HG03135 (cell line): ENCODE results near the gene TACC2.
"Not testable (repeated sequence)": the region's sequence is repeated elsewhere in the genome, so short reads cannot be mapped to it uniquely, and the experiment has no call there.

ENCODE experiments used
- ATAC-seq: cut with Tn5 transposase; IDR thresholded peaks from one replicate; pipeline ENCODE4 v1.9.1; 2021; ENCODE audit warnings: mild to moderate bottlenecking, moderate library complexity; ENCODE audit not compliant: unreplicated experiment

The TACC2 gene

DNA sequence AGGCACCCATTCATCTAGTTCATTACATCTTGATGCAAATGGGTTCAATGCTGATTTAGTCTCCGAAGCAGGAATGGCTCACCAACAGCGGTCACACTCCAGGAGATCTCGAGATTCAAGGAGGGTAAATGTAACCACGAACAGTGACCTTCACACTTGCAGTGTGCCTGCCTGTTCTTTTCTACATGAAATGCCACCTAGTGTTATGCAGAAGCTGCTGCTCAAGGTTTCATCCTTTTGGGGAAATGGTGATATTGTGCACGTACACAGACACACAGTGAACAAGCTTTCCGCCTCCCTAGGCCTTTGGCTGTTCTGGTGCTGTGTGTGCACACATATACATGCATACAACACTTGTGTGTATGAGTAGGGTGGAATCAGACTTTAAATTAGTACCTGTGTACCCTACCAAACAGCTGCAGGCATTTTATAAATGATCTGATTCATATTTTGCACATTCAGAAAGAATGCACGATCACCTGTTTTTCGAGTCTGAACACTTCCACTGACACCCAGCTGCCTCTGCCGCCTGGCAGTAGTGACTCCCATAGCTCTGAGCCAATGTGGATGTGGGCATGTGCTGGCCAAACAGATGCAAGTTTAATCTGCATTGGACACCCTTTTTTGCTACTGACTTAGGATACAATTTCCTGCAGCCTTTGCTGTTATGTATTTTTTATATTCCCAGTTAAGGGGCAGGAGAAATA is 100.5 kb downstream of the TACC2 start:
- no peak for ATAC-seq

GRCh38 chr10:122091722-122092121 is 102.8 kb downstream of the TACC2 start:
- no peak for ATAC-seq

DNA sequence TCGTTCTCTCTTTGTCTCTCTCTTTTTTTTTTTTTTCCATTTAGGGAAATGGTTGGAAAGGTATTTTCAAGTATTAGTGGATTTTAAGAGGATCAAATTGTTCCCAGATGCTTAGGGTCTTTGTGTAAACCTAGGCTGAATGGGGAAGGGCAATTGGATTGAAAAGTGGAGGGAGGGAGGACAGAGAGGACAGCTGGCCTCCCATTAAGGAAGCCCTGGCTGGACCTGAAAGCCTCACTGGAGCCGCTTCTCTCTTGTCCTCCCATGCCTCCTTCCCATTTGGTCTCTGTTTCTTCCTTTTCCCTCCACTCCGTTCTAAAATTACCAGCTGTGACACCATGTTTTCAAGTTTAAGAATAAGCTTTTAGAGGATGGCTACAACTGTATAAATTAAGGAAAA is 104.1 kb downstream of the TACC2 start:
- no peak for ATAC-seq

DNA sequence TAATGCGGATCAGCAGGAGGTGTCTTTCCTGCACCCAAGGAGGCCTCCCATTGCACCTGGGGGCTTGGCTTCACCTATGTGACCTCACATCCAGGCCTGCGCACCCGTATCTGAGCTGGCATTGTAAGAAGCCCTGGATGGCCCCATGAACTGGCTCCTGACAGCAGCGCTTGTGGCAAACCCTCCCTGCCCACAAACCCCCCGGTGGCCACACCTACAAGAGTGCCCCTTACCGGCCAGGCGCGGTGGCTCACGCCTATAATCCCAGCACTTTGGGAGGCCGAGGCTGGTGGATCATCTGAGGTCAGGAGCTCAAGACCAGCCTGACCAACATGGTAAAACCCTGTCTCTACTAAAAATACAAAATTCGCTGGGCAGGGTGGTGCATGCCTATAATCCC is 107.2 kb downstream of the TACC2 start:
- not testable (repeated sequence) for ATAC-seq

GRCh38 chr10:122096705-122097104 is 107.7 kb downstream of the TACC2 start:
- ATAC-seq, result no peak

- no peak for ATAC-seq
Measured at GRCh38 chr10:122097935-122098334, 109.0 kb downstream of the TACC2 start.

DNA sequence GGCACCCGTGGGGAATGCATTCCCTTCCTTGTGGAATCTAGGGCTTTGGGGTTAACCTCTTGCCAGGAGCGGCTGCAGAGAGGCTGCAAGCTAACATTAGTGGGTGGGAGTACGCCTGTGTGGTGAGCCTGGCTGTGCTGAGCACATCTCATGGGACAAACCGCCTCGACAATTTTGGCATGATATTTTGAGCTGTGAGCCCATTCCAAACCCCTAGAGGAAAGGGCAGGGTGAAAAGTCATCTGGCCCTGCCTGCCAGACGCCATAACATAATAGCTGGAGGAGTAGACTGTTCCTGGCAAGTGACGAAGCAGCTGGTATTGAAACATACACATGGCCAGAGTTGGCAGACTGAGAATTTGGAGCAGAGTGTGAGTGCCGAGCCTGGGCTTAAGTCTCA is 110.0 kb downstream of the TACC2 start:
- ATAC-seq, result no peak

- no peak for ATAC-seq
Measured at GRCh38 chr10:122099562-122099961, 110.6 kb downstream of the TACC2 start.

GRCh38 chr10:122102146-122102868 is 113.3 kb downstream of the TACC2 start:
- ATAC-seq, result no peak

GRCh38 chr10:122102869-122103525 is 114.0 kb downstream of the TACC2 start:
- ATAC-seq, result no peak

- ATAC-seq, result no peak
Measured at GRCh38 chr10:122103592-122103991, 114.6 kb downstream of the TACC2 start.

GRCh38 chr10:122108786-122109185 is 119.8 kb downstream of the TACC2 start:
- ATAC-seq, result not testable (repeated sequence)

GRCh38 chr10:122112021-122112616 is 123.2 kb downstream of the TACC2 start:
- no peak for ATAC-seq

- ATAC-seq, result no peak
Measured at GRCh38 chr10:122112625-122113160, 123.7 kb downstream of the TACC2 start.

- no peak for ATAC-seq
Measured at GRCh38 chr10:122113161-122113944, 124.4 kb downstream of the TACC2 start.

DNA sequence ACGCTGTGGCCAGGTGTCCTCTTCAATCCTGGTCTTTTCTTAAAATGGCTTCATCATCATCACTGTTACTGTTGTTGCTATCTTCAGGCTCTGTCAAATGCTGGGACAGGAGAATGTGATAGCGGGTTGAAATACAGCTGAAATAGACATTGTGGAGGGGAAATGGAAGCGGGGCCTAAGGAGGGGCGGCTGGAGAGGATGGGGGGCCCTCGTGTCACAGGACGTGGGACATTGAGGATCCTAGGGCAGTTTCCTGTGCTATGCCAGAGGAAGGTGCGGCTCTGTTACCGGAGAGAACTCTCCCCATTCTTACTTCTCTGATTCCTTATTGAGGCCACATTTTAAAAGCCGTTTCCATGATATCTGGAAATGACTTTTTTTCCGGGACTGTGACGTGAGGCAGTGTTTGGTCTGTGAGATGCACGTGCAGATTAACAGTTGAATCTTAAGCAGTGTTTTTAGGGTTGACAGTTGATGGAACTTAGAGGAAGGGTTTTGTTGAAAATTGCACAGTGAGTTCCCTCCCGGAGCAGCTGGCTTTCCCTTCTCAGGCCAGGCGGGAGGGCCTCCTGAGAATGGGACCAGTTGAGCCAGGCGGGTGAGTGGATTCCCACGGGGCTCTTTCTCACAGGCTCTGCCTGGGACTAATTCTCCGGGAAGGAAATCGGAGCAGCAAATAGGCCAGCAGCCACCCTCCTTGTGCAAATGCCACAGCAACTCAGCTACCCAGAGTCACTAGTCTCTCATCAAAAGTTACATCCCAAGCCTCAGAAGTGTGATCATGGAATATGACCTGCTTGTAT is 125.2 kb downstream of the TACC2 start:
- ATAC-seq, result no peak

- ATAC-seq, result no peak
Measured at GRCh38 chr10:122115874-122116273, 126.9 kb downstream of the TACC2 start.

DNA sequence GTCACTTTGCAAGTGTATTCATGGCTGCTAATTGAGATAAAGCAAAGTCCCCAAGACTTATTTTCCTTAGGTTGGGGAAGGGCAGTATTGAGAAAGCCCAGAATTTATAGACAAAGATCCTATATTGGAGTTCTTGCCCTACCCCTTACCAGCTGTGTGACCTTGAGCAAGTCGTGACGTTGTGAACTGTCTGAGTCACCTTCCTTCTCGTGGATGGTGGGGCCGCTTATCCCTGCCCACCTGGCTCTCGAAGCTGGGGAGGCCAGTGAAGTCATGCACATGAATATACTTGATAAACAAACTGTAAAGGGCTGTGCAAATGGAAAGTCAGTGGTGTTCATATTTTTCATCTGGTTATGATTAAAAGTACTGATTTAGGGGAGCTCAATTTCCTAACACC is 127.4 kb downstream of the TACC2 start:
- ATAC-seq, result no peak

DNA sequence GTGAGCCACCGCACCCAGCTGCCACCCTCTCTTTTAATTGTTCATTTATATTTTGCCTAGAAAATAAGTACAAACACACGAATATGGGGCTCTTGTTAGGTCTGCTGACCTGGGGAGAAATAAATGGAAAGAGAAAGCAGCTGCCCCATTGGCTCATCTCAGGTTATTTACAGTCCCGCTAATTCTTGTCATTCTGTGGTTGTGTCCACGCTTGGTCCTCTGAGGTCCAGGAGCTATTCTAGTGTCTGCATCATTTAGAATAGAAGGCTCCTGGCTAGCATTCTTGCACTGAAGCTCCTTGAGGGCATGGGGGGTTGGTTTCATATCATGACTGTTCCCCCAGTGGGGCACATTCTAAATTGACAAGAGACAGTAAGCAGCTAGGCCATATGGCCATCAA is 128.5 kb downstream of the TACC2 start:
- no peak for ATAC-seq
